Glutamatergic neuron (in vitro differentiated cells): ENCODE measurements around the gene HJV. TPM values are rescaled to one million over a fixed set of nuclear protein-coding genes. Genes with fewer than 3 reads are reported as not detected.

Experiments used
- DNase-seq: peaks from one replicate; pipeline ENCODE4 v3.0.0; 2022
- H3K27ac Mint-ChIP-seq: one replicate; pipeline ENCODE4 v1.8.0; 2020; ENCODE audit warnings: mild to moderate bottlenecking, mixed read lengths, inconsistent platforms; ENCODE audit not compliant: unreplicated experiment
- H3K27me3 Mint-ChIP-seq: one replicate; pipeline ENCODE4 v1.8.0; 2020; ENCODE audit warnings: mild to moderate bottlenecking, moderate library complexity, mixed read lengths, inconsistent platforms; ENCODE audit not compliant: unreplicated experiment
- H3K36me3 Mint-ChIP-seq: one replicate; pipeline ENCODE4 v1.8.0; 2020; ENCODE audit warnings: mild to moderate bottlenecking, mixed read lengths, inconsistent platforms; ENCODE audit not compliant: unreplicated experiment
- H3K4me1 Mint-ChIP-seq: one replicate; pipeline ENCODE4 v1.8.0; 2020; ENCODE audit warnings: mild to moderate bottlenecking, low read depth, mixed read lengths, inconsistent platforms; ENCODE audit not compliant: unreplicated experiment
- H3K4me3 Mint-ChIP-seq: one replicate; pipeline ENCODE4 v1.8.0; 2020; ENCODE audit warnings: mild to moderate bottlenecking, mixed read lengths, inconsistent platforms; ENCODE audit not compliant: unreplicated experiment
- H3K9me3 Mint-ChIP-seq: one replicate; pipeline ENCODE4 v1.8.0; 2020; ENCODE audit warnings: mild to moderate bottlenecking, moderate library complexity, mixed read lengths, inconsistent platforms; ENCODE audit not compliant: unreplicated experiment
- total RNA-seq: library from RNA; stranded (reverse); fragmentation: NEBNext Ultra II Directional; extraction: Animal tissue kit (Norgen Biotek cat#: 25700); gene quantifications from one replicate; pipeline ENCODE4 v1.2.1, GENCODE V29; 2021; ENCODE audit not compliant: unreplicated experiment
- TF ChIP-seq, protein P1 (sequence below): fragments of 200-600 bp; sonication (generic); IDR thresholded peaks from one replicate; pipeline ENCODE4 v1.5.0; 2021; ENCODE audit not compliant: partially characterized antibody, unreplicated experiment

HJV gene
- total RNA-seq, 1 donor from 2014 or later = not detected

GRCh38 chr1:145987926-145988325, 33.6 kb downstream of the HJV start:
- H3K27me3 Mint-ChIP-seq = peaks cover 4% of the 10 kb centered on the region
- H3K4me1 Mint-ChIP-seq = peaks cover 17% of the 10 kb centered on the region
- TF ChIP-seq, protein P1, sequence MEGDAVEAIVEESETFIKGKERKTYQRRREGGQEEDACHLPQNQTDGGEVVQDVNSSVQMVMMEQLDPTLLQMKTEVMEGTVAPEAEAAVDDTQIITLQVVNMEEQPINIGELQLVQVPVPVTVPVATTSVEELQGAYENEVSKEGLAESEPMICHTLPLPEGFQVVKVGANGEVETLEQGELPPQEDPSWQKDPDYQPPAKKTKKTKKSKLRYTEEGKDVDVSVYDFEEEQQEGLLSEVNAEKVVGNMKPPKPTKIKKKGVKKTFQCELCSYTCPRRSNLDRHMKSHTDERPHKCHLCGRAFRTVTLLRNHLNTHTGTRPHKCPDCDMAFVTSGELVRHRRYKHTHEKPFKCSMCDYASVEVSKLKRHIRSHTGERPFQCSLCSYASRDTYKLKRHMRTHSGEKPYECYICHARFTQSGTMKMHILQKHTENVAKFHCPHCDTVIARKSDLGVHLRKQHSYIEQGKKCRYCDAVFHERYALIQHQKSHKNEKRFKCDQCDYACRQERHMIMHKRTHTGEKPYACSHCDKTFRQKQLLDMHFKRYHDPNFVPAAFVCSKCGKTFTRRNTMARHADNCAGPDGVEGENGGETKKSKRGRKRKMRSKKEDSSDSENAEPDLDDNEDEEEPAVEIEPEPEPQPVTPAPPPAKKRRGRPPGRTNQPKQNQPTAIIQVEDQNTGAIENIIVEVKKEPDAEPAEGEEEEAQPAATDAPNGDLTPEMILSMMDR = no peak
- no peaks in the 10 kb centered on the region for H3K36me3 Mint-ChIP-seq
- H3K27ac Mint-ChIP-seq = no peak overlapping the region
- no peak overlapping the region for H3K4me3 Mint-ChIP-seq
- DNase-seq = no peak
- H3K9me3 Mint-ChIP-seq = peaks cover 2% of the 10 kb centered on the region

DNA sequence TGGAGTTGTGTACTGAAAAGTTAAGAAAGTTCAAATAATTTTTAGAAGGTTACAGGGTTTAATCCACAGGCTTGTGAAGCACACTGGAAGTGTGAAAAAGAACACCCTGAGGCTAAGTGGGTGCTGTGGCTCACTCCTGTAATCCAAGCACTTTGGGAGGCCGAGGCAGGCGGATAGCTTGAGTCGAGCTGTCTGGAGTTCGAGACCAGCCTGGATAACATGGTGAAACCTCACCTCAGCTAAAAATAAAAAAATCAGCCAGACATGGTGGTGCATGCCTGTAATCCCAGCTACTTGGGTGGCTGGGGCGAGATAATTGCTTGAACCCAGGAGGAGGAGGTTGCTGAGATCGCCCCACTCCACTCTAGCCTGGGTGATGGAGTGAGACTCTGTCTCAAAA, 35.0 kb downstream of the HJV start:
- Mint-ChIP-seq H3K36me3 (no peaks in the 10 kb centered on the region), H3K27ac (no peak overlapping the region), H3K27me3 (peaks cover 4% of the 10 kb centered on the region), H3K4me1 (peaks cover 12% of the 10 kb centered on the region), H3K9me3 (peaks cover 2% of the 10 kb centered on the region), H3K4me3 (no peak overlapping the region)
- no peak for DNase-seq
- TF ChIP-seq, protein P1 = no peak

DNA sequence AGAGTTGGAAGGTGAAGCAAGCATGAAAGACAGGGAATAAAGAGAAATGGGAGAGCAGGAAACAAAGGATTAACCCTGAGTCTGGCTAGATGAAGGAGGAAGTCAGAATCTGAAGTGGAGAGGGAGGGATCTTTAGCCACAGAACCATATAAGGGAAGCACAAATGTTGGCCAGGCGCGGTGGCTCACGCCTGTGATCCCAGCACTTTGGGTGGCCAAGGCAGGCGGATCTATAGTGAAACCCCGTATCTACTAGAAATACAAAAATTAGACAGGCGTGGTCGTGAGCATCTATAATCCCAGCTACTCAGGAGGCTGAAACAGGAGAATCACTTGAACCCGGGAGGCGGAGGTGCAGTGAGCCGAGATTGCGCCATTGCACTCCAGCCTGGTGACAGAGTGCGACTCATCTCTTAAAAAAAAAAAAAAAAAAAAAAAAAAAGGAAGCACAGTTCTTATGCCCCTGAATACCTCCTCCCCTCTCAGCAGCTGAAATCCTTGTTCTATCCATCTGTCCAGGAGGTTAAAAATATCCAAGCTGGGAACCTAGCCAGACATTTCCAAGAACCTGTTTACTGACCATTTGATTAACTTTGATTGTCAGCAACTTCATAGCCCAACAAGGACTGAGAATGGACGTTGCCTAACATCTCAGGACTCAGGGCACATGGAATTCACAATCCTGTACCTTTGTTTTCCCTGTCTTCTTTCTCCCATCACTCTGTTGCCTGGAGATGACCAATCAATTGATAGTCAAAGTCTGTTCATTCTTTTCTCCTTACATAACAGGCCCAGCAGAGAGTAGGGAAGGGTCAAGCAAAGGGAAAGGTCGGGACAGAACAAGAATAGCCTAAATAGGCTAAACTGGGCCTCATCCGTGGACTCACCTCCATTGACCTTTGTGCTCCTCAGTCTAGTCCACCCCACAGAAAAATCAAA, 35.8 kb downstream of the HJV start:
- Mint-ChIP-seq H3K27ac (peak overlapping the region; percentile 53), H3K36me3 (no peaks in the 10 kb centered on the region), H3K4me3 (peak overlapping the region; percentile 66), H3K4me1 (peaks cover 12% of the 10 kb centered on the region), H3K9me3 (peaks cover 2% of the 10 kb centered on the region), H3K27me3 (peaks cover 4% of the 10 kb centered on the region)
- no peak for DNase-seq
- TF ChIP-seq, protein P1 = no peak

- no peak overlapping the region for H3K4me3 Mint-ChIP-seq
- H3K4me1 Mint-ChIP-seq = peaks cover 12% of the 10 kb centered on the region
- no peak for DNase-seq
- no peaks in the 10 kb centered on the region for H3K36me3 Mint-ChIP-seq
- no peaks in the 10 kb centered on the region for H3K27me3 Mint-ChIP-seq
- TF ChIP-seq, protein P1 = no peak
- H3K27ac Mint-ChIP-seq = no peak overlapping the region
- H3K9me3 Mint-ChIP-seq = peaks cover 2% of the 10 kb centered on the region
Observed at GRCh38 chr1:145985129-145985501, 36.4 kb downstream of the HJV start.

DNA sequence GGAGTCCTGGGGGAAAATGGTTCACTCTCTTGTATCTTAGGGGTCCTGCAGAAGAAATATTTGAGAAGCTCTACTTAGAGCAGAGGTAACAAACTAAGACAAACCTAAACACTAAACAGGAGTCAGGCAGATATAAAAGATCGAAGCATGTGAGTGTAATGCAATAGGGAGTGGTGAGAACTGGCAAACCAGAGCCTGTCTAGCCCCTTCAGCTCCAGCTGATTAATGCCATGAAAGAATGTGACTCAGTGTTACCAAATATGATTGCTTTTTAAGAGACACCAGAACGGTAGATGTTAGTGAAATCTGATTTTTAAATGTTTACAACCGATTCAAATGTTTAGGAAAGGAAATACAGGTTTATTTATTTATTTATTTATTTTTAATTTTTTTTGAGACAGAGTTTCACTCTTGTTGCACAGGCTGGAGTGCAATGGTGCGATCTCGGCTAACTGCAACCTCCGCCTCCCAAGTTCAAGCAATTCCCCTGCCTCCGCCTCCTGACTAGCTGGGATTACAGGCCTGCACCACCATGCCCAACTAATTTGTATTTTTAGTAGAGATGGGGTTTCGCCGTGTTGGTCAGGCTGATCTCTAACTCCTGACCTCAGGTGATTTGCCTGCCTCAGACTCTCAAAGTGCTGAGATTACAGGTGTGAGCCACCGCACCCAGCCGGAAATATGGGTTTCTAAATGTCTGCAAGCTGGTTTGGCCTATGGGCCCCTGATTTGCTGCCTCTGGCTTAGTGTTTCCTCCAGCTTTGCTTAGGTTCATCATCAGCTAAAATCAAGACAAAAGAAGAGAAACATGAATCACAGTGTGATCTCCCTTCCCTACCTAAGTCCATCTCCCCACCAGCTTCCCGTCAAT, 37.3 kb downstream of the HJV start:
- H3K27me3 Mint-ChIP-seq = no peaks in the 10 kb centered on the region
- no peak for DNase-seq
- H3K9me3 Mint-ChIP-seq = peaks cover 2% of the 10 kb centered on the region
- no peaks in the 10 kb centered on the region for H3K36me3 Mint-ChIP-seq
- TF ChIP-seq, protein P1 = no peak
- H3K4me1 Mint-ChIP-seq = peaks cover 12% of the 10 kb centered on the region
- H3K27ac Mint-ChIP-seq = no peak overlapping the region
- H3K4me3 Mint-ChIP-seq = no peak overlapping the region
